ENCODE data around the gene LZTS3. TPM values are rescaled to one million over a fixed set of nuclear protein-coding genes. Genes with fewer than 3 reads are reported as not detected.

The LZTS3 gene
- total and polyA plus RNA-seq, 2 of the 13 experiments (the other 11 are each of a cell fraction or from before 2014, with no cell fraction given) = 10.1 to 31.3 TPM

- TF ChIP-seq, protein P1, sequence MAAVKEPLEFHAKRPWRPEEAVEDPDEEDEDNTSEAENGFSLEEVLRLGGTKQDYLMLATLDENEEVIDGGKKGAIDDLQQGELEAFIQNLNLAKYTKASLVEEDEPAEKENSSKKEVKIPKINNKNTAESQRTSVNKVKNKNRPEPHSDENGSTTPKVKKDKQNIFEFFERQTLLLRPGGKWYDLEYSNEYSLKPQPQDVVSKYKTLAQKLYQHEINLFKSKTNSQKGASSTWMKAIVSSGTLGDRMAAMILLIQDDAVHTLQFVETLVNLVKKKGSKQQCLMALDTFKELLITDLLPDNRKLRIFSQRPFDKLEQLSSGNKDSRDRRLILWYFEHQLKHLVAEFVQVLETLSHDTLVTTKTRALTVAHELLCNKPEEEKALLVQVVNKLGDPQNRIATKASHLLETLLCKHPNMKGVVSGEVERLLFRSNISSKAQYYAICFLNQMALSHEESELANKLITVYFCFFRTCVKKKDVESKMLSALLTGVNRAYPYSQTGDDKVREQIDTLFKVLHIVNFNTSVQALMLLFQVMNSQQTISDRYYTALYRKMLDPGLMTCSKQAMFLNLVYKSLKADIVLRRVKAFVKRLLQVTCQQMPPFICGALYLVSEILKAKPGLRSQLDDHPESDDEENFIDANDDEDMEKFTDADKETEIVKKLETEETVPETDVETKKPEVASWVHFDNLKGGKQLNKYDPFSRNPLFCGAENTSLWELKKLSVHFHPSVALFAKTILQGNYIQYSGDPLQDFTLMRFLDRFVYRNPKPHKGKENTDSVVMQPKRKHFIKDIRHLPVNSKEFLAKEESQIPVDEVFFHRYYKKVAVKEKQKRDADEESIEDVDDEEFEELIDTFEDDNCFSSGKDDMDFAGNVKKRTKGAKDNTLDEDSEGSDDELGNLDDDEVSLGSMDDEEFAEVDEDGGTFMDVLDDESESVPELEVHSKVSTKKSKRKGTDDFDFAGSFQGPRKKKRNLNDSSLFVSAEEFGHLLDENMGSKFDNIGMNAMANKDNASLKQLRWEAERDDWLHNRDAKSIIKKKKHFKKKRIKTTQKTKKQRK (IDR thresholded peaks at IDR 0.05; ENCODE audit: low read length) = no peak
- TF ChIP-seq CREB3 (CRISPR knock-in tag; IDR thresholded peaks at IDR 0.05) = no peak
- peak; percentile 69 for TF ChIP-seq ZBTB38 (CRISPR knock-in tag; IDR thresholded peaks at IDR 0.05)
- TF ChIP-seq SMAD9 (CRISPR knock-in tag; IDR thresholded peaks at IDR 0.05) = peak; percentile 91
- no peak for TF ChIP-seq MNT (IDR thresholded peaks at IDR 0.05)
- TF ChIP-seq ZNF432 (CRISPR knock-in tag; IDR thresholded peaks at IDR 0.05; ENCODE audit: borderline replicate concordance) = no peak
Observed at GRCh38 chr20:3168079-3168828, 5.1 kb downstream of the LZTS3 start (continued).
